GM12874 (cell line): ENCODE measurements around the gene ZFP64.

Source experiments
- CTCF ChIP-seq: IDR thresholded peaks from 2 replicates; pipeline ENCODE4 v1.5.1; 2011; ENCODE audit warnings: low read depth, mild to moderate bottlenecking, control low read depth, low read length, moderate library complexity; ENCODE audit not compliant: insufficient read depth

Gene ZFP64

GRCh38 chr20:52179331-52180179, 12.0 kb downstream of the ZFP64 start:
- TF ChIP-seq CTCF, result no peak

- no peak for TF ChIP-seq CTCF
Observed at GRCh38 chr20:52178691-52179090, 12.9 kb downstream of the ZFP64 start.

- TF ChIP-seq CTCF, result no peak
Observed at GRCh38 chr20:52175840-52176239, 15.7 kb downstream of the ZFP64 start.

GRCh38 chr20:52172392-52173047, 19.1 kb downstream of the ZFP64 start:
- no peak for TF ChIP-seq CTCF

GRCh38 chr20:52171025-52171424, 20.6 kb downstream of the ZFP64 start:
- no peak for TF ChIP-seq CTCF

- TF ChIP-seq CTCF, result no peak
Observed at GRCh38 chr20:52168116-52168515, 23.5 kb downstream of the ZFP64 start.

- no peak for TF ChIP-seq CTCF
Observed at GRCh38 chr20:52167232-52167840, 24.2 kb downstream of the ZFP64 start.
